ENCODE data around the gene RTKN2.

Gene RTKN2

DNA sequence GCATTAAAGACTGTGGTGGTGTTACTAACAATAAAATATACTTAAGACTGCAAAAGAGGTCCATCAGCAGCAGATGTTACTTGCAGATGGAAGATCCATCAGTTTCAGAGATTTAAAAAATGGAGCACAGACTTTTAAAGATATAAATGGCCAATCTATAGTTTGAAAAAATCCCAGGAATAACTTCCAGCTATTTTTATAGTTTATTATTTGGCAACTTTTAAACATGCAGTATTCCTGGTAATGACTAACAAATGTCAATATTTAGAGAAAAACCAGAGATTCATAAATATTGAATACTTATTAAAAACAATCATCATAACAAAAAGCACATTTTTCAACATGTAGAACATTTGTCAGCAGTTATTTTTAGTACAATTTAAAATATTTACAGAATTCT is 30.7 kb downstream of the RTKN2 start:
- Histone ChIP-seq H3K27ac (no peak overlapping the region), H3K4me3 (ENCODE audit: low read depth, low read length) (no peak overlapping the region), H3K9me3 (ENCODE audit: severe bottlenecking) (no peaks in the 10 kb centered on the region), H3K27me3 (ENCODE audit: insufficient read depth, low read depth, severe bottlenecking) (no peaks in the 10 kb centered on the region), H3K36me3 (peaks cover 7% of the 10 kb centered on the region)
- DNase-seq = no peak
- TF ChIP-seq, protein P1, sequence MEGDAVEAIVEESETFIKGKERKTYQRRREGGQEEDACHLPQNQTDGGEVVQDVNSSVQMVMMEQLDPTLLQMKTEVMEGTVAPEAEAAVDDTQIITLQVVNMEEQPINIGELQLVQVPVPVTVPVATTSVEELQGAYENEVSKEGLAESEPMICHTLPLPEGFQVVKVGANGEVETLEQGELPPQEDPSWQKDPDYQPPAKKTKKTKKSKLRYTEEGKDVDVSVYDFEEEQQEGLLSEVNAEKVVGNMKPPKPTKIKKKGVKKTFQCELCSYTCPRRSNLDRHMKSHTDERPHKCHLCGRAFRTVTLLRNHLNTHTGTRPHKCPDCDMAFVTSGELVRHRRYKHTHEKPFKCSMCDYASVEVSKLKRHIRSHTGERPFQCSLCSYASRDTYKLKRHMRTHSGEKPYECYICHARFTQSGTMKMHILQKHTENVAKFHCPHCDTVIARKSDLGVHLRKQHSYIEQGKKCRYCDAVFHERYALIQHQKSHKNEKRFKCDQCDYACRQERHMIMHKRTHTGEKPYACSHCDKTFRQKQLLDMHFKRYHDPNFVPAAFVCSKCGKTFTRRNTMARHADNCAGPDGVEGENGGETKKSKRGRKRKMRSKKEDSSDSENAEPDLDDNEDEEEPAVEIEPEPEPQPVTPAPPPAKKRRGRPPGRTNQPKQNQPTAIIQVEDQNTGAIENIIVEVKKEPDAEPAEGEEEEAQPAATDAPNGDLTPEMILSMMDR (IDR thresholded peaks at IDR 0.05; ENCODE audit: low read depth, low read length) = no peak

DNA sequence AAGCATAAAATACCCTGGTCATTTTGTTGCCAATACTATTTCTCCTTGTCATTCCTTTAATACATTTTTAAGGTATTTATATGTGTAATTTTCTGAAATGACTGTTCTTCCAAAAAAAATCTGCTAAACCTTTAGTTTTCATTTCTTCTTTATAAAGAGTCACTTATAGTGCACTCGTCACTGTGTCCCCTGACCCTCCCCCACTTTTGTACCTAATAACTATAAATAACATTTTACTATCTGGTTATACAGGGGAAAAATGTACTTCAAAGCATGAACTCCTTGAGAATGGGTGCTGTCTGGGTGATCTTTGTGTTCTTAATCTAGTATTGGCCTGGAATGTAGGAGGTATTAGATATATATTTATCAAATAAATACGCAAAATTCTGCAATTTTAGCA is 31.1 kb downstream of the RTKN2 start:
- no peak for DNase-seq
- no peaks in the 10 kb centered on the region for H3K9me3 ChIP-seq (ENCODE audit: severe bottlenecking)
- H3K4me3 ChIP-seq (ENCODE audit: low read depth, low read length) = no peak overlapping the region
- no peaks in the 10 kb centered on the region for H3K27me3 ChIP-seq (ENCODE audit: insufficient read depth, low read depth, severe bottlenecking)
- H3K36me3 ChIP-seq = peaks cover 7% of the 10 kb centered on the region
- TF ChIP-seq, protein P1 (IDR thresholded peaks at IDR 0.05; ENCODE audit: low read depth, low read length) = no peak
- no peak overlapping the region for H3K27ac ChIP-seq

DNA sequence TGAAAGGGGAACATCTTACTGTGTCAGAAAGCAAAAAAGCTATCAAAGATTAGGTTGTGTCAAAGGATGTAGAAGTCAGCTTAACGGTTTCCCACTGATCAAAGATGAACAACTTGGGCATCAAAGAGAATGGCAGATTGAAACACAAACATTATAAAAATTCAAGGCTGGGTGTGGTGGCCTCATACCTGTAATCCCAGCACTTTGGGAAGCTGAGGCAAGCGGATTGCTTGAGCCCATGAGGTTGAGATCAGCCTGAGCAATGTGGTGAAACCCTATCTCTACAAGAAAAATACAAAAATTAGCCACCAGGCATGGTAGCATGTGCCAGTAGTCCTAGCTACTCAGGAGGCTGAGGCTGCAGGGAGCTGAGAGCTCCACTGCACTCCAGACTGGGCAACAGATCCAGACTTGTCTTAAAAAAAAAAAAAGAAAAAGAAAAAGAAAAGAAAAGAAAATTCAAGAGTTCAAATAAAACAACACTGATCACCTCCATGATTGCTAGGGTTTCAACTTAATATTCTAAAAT is 34.5 kb downstream of the RTKN2 start:
- Histone ChIP-seq H3K4me3 (ENCODE audit: low read depth, low read length) (no peak overlapping the region), H3K27ac (no peak overlapping the region), H3K27me3 (ENCODE audit: insufficient read depth, low read depth, severe bottlenecking) (no peaks in the 10 kb centered on the region), H3K9me3 (ENCODE audit: severe bottlenecking) (no peaks in the 10 kb centered on the region), H3K36me3 (peaks cover 7% of the 10 kb centered on the region)
- TF ChIP-seq, protein P1 (IDR thresholded peaks at IDR 0.05; ENCODE audit: low read depth, low read length) = no peak
- DNase-seq = no peak

DNA sequence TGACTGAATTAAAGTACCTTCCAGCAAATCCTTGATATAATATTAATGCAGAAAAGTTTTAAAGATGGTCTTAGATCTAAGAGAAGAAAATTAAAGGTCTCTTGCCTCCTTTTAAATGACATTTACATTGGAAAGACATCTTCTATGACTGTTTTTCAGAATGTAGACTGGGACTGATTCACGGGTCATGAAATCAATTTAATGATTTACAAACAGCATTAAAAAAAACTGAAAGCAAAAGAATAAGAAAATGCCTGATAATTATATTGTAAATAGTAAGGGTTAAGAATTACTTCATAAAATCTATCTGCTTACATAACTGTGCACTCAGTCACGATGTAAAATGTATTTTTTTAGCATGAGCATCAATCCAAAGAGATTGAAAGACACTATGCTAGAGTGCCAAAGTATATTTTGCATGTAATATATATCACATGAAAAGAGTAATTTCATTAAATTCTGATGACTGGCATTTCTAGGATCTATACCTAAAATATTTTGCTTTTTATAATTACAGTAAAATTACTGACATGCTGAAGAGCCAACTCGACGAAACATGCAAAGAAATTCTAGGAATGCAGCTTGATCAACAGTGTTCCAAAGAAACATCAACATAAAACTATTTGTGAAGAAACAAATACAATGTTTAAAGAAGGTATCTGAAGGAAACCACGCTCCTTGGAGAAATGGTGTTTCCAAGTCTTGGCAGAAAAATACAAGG is 35.1 kb downstream of the RTKN2 start:
- no peak for DNase-seq
- no peaks in the 10 kb centered on the region for H3K9me3 ChIP-seq (ENCODE audit: severe bottlenecking)
- no peak overlapping the region for H3K27ac ChIP-seq
- H3K27me3 ChIP-seq (ENCODE audit: insufficient read depth, low read depth, severe bottlenecking) = no peaks in the 10 kb centered on the region
- TF ChIP-seq, protein P1 (IDR thresholded peaks at IDR 0.05; ENCODE audit: low read depth, low read length) = no peak
- H3K36me3 ChIP-seq = peaks cover 6% of the 10 kb centered on the region
- H3K4me3 ChIP-seq (ENCODE audit: low read depth, low read length) = no peak overlapping the region

DNA sequence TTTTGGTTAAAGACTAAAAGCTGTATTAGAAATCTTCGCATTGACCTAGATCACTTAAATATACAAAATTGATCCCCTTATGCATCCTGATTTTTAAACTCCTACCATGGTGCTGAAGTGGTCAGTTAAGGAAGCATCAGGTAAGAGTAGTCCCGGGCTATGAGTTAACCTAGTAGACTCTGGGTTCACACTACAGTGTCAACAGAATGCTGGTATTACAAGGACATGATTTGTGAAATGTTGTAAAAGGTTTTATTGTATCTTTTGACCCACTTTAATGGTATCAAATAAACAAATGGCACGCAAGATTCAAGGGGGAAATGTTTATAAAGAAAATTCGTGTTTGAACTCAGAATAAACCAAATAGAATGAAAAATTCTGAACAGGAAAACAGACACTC is 36.8 kb downstream of the RTKN2 start:
- no peak overlapping the region for H3K4me3 ChIP-seq (ENCODE audit: low read depth, low read length)

More for the DNA sequence above, 36.8 kb downstream of the RTKN2 start:
- peaks cover 3% of the 10 kb centered on the region for H3K36me3 ChIP-seq
- no peaks in the 10 kb centered on the region for H3K9me3 ChIP-seq (ENCODE audit: severe bottlenecking)
- TF ChIP-seq, protein P1 (IDR thresholded peaks at IDR 0.05; ENCODE audit: low read depth, low read length) = no peak
- no peak for DNase-seq
- no peaks in the 10 kb centered on the region for H3K27me3 ChIP-seq (ENCODE audit: insufficient read depth, low read depth, severe bottlenecking)
- no peak overlapping the region for H3K27ac ChIP-seq

All from WERI-Rb-1 (cell line).